ENCODE data around the gene GNPDA1. TPM values are rescaled to one million over a fixed set of nuclear protein-coding genes. Genes with fewer than 3 reads are reported as not detected.

GNPDA1 gene
- total RNA-seq, result 69.1 and 92.3 TPM in 2 replicates

GRCh38 chr5:142012792-142013388 is at the start of gene GNPDA1:
Gene GNPDA1 (minus strand): TSS chr5:142013027. CDS start chr5:142012035, 992 bp downstream.

GRCh38 chr5:141968914-141969608 is 43.8 kb downstream of the GNPDA1 start, which contains the start of gene RNF14:
Gene RNF14 (plus strand): TSS chr5:141969105. CDS start chr5:141973589, 4,484 bp downstream.

GRCh38 chr5:141958113-141958512 is 54.7 kb downstream of the GNPDA1 start, which contains the start of gene PCDH12:
Gene PCDH12 (minus strand): TSS chr5:141958202. CDS start chr5:141957851, 351 bp downstream.

Other genes starting within 250 kb of the GNPDA1 start
- 71.6 and 75.2 TPM in 2 replicates for gene PCDH1, start 134.6 kb downstream of the GNPDA1 start, total RNA-seq
- 26.9 and 28.0 TPM in 2 replicates for gene DELE1, start 89.2 kb downstream of the GNPDA1 start, total RNA-seq
- gene PCDH12, start 54.8 kb downstream of the GNPDA1 start, total RNA-seq, result 0.72 TPM in 1 of 2 replicates, not detected in the other
- 58.1 and 64.4 TPM in 2 replicates for gene RNF14, start 43.9 kb downstream of the GNPDA1 start, total RNA-seq
- 118 and 149 TPM in 2 replicates for gene NDFIP1, start 95.8 kb upstream of the GNPDA1 start, total RNA-seq